SH-SY5Y (cell line): ENCODE results near the gene ART4.

Experiments used
- GATA2 ChIP-seq: IDR thresholded peaks from 2 replicates; pipeline ENCODE4 v1.6.1; 2011; ENCODE audit warnings: mild to moderate bottlenecking, low read depth, low read length
- GATA3 ChIP-seq: IDR thresholded peaks from 2 replicates; pipeline ENCODE4 v1.6.1; 2011; ENCODE audit warnings: low read depth, mild to moderate bottlenecking, low read length, moderate library complexity

- no peak for TF ChIP-seq GATA2
- no peak for TF ChIP-seq GATA3
Observed at GRCh38 chr12:14776236-14776961, 66.9 kb downstream of the ART4 start.
